T-cell (primary cell): ENCODE results near the gene PCBP3. TPM values are rescaled to one million over a fixed set of nuclear protein-coding genes. Genes with fewer than 3 reads are reported as not detected.

Source experiments
- ATAC-seq, 4 experiments: fragments of 200-7000 bp in 3 of 4; fragments of 150-1000 bp in 1 of 4; cut with Tn5 transposase; replicated peaks in 1 of 4; 1 replicate in 3 of 4; 2 replicates in 1 of 4; pipeline ENCODE4 v1.10.0; 2021; ENCODE audit warnings: moderate library complexity in 3 of 4, mild to moderate bottlenecking in 2 of 4, moderate number of reproducible peaks in 1 of 4
- CTCF ChIA-PET, 2 donors: fragments of 300-600 bp; sonication (Branson Sonifier 250); formaldehyde crosslinking; loops; one replicate each; lab custom pipeline; 2022; ENCODE audit warnings: antibody characterized with exemption in 2 of 2; lab: Charles Lee
- POLR2A ChIA-PET, 2 donors: fragments of 300-600 bp; sonication (Branson Sonifier 250); formaldehyde crosslinking; loops; one replicate each; lab custom pipeline; 2022; ENCODE audit warnings: antibody characterized with exemption in 2 of 2; lab: Charles Lee
- DNase-seq, 35 experiments: peaks; one replicate each; pipeline versions ENCODE4 v3.0.0 to v3.0.0-alpha.2; 2013 to 2023
- H3K27ac ChIP-seq: one replicate; pipeline ENCODE4 v1.5.1; 2013; ENCODE audit warnings: low read length
- H3K27me3 ChIP-seq, 2 experiments: replicated peaks in 1 of 2; 1 replicate in 1 of 2; 2 replicates in 1 of 2; pipeline versions ENCODE4 v1.6.1 to v1.7.0; 2013; ENCODE audit warnings: low read length in 1 of 2, mixed read lengths in 1 of 2; ENCODE audit not compliant: control insufficient read depth in 2 of 2, insufficient read depth in 2 of 2; ENCODE audit errors: extremely low read depth in 1 of 2
- H3K36me3 ChIP-seq, 2 donors: 1 replicate in 1 of 2; 2 replicates in 1 of 2; pipeline versions ENCODE4 v1.6.1 to v1.7.0; 2013; ENCODE audit warnings: low read length in 1 of 2; ENCODE audit not compliant: control insufficient read depth in 2 of 2, insufficient read depth in 1 of 2; ENCODE audit errors: extremely low read depth in 1 of 2
- H3K4me1 ChIP-seq, 2 experiments: 1 replicate in 1 of 2; 2 replicates in 1 of 2; pipeline versions ENCODE4 v1.6.1 to v1.7.0; 2013; ENCODE audit warnings: low read length in 2 of 2, mixed read lengths in 1 of 2; ENCODE audit not compliant: insufficient read depth in 2 of 2, control insufficient read depth in 1 of 2; ENCODE audit errors: extremely low read depth in 1 of 2
- H3K4me3 ChIP-seq, 2 donors: 1 replicate in 1 of 2; 2 replicates in 1 of 2; pipeline versions ENCODE4 v1.5.1 to v1.7.0; 2013; ENCODE audit warnings: mild to moderate bottlenecking in 2 of 2, low read length in 1 of 2, moderate library complexity in 1 of 2; ENCODE audit not compliant: control insufficient read depth in 1 of 2; ENCODE audit errors: extremely low read depth in 1 of 2
- H3K9me3 ChIP-seq: 2 replicates; pipeline ENCODE4 v1.7.0; 2013
- H3K27ac Mint-ChIP-seq, 2 donors: one replicate each; pipeline ENCODE4 v1.8.0; 2020 to 2021; ENCODE audit warnings: mild to moderate bottlenecking in 2 of 2, mixed read lengths in 2 of 2
- H3K27me3 Mint-ChIP-seq, 2 donors: one replicate each; pipeline ENCODE4 v1.8.0; 2021 to 2022; ENCODE audit warnings: mixed read lengths in 2 of 2
- H3K36me3 Mint-ChIP-seq: one replicate; pipeline ENCODE4 v1.8.0; 2021; ENCODE audit warnings: mixed read lengths
- H3K4me1 Mint-ChIP-seq, 3 donors: one replicate each; pipeline ENCODE4 v1.8.0; 2020 to 2022; ENCODE audit warnings: mixed read lengths in 3 of 3, mild to moderate bottlenecking in 1 of 3
- H3K4me3 Mint-ChIP-seq, 3 donors: one replicate each; pipeline ENCODE4 v1.8.0; 2020 to 2022; ENCODE audit warnings: mild to moderate bottlenecking in 3 of 3, mixed read lengths in 3 of 3, moderate library complexity in 3 of 3
- H3K9me3 Mint-ChIP-seq, 3 donors: one replicate each; pipeline ENCODE4 v1.8.0; 2020 to 2022; ENCODE audit warnings: mixed read lengths in 3 of 3
- WGBS: methylation state at CpG from one replicate; pipeline ENCODE4 v1.1.5; 2013; ENCODE audit warnings: missing lambda C conversion rate; ENCODE audit not compliant: insufficient coverage; 5-methylcytosine and 5-hydroxymethylcytosine counted together
- total RNA-seq, 35 experiments: library from RNA in 6 of 35; stranded (reverse) in 6 of 35; fragments of 120-200 nt in 1 of 35; gene quantifications; one replicate each; pipeline versions ENCODE4 v1.2.1 to v1.2.4 and lab custom pipeline; 2013 to 2026

Gene PCBP3
- total RNA-seq, 5 donors from 2014 or later (not counting 1 experiment from before 2014, with no cell fraction given), result 1.5 to 4.2 (median 2.8) TPM

DNA sequence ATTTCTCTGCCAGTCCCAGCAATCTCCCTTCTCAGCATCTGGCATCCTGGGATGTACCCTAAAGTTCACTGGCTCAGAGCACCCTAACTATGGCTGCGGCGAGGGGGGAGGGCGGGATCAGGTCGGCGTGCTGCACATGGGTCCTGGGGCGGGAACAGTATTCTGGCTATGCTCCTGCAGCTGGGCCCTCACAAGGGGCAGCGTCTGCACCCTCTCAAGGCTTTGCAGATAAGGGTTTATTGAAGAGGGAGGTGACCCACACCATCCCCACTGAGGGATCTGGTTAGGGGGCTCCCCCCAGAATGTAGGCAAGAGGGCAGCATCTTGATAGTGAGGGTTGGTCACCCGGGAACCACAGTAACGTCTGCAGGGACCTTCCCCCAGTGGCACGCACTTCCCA lies 44.9 kb upstream of the PCBP3 start:
- H3K9me3 ChIP-seq, result no peaks in the 10 kb centered on the region
- ChIA-PET POLR2A (no interaction called here), CTCF (no interaction called here)
- H3K27me3 Mint-ChIP-seq, result no peaks in the 10 kb centered on the region
- peaks cover 10 to 15% (median 13%) of the 10 kb centered on the region in 3 donors for H3K4me1 Mint-ChIP-seq
- H3K4me3 Mint-ChIP-seq, result no peak overlapping the region
- H3K9me3 Mint-ChIP-seq, result peaks cover 4 to 21% (median 8%) of the 10 kb centered on the region in 3 donors
- H3K27ac Mint-ChIP-seq, result no peak overlapping the region
- H3K27ac ChIP-seq, result no peak overlapping the region
- peaks cover 0 to 27% of the 10 kb centered on the region in 2 experiments for H3K27me3 ChIP-seq
- H3K4me1 ChIP-seq, result peaks cover 0 to 10% of the 10 kb centered on the region in 2 experiments
- H3K36me3 ChIP-seq, result no peaks in the 10 kb centered on the region
- H3K36me3 Mint-ChIP-seq, result peaks cover 6% of the 10 kb centered on the region
- ATAC-seq (no peak), DNase-seq (peak in 1 of 35 experiments; percentile 17)
- H3K4me3 ChIP-seq, result no peak overlapping the region
- WGBS, result 95% methylated on average over 9 of the region's 10 CpGs

DNA sequence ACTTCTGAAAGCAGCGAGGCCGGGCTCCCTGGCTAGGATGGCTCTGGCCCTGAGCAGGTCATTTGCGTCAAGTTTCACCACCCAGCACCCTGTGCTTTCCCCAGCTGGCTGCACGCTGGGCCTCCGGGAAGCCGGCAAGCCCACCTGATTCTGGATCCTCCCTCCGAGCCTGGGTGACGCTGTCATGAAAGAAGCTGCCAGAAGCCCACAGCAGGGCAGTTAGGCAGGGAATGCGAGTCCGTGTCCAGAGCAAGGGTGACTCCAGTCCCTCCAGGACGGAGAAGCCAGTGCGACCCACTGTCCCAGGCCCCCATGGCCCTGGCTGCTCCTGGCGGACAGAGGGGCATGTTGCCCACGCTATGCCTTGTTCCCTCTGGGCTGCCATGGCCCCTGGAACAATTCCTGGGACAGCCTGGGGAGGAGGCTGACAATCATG lies 44.4 kb upstream of the PCBP3 start:
- Histone ChIP-seq H3K27me3 (peaks cover 0 to 27% of the 10 kb centered on the region in 2 experiments), H3K27ac (no peak overlapping the region), H3K36me3 (no peaks in the 10 kb centered on the region), H3K9me3 (no peaks in the 10 kb centered on the region), H3K4me1 (peaks cover 0 to 10% of the 10 kb centered on the region in 2 experiments), H3K4me3 (no peak overlapping the region)
- Mint-ChIP-seq H3K4me3 (no peak overlapping the region), H3K4me1 (peaks cover 10 to 13% (median 10%) of the 10 kb centered on the region in 3 donors), H3K27ac (no peak overlapping the region), H3K27me3 (no peaks in the 10 kb centered on the region), H3K9me3 (peaks cover 9 to 26% (median 13%) of the 10 kb centered on the region in 3 donors), H3K36me3 (peaks cover 6% of the 10 kb centered on the region)
- ChIA-PET CTCF (no interaction called here), POLR2A (no interaction called here)
- ATAC-seq, result no peak
- DNase-seq, result peak in 1 of 35 experiments; percentile 17
- 88% methylated on average over 14 of the region's 14 CpGs for WGBS

DNA sequence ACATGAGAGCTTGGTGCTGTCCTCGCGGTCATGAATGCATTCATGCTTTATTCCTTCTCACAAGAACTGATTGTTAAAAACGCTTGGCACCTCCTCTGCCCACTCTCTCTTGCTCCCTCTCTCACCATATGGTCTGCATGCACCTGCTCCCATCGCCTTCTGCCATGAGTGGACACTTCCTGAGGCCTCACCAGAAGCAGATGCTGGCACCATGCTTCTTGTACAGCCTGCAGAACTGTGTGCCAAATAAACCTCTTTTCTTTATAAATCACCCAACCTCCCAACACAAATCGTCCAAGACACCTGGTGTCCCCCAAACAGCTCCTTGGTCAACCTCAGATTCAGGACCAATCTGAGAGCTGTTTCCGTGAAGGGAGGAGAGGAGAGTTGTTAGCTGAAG lies 43.3 kb upstream of the PCBP3 start:
- no peaks in the 10 kb centered on the region for H3K9me3 ChIP-seq
- H3K4me3 ChIP-seq, result no peak overlapping the region
- H3K27ac ChIP-seq, result no peak overlapping the region
- 72% methylated on average over 4 of the region's 6 CpGs for WGBS
- peaks cover 0 to 10% of the 10 kb centered on the region in 2 experiments for H3K4me1 ChIP-seq
- DNase-seq (no peak), ATAC-seq (no peak)
- H3K27ac Mint-ChIP-seq, result no peak overlapping the region
- H3K36me3 Mint-ChIP-seq, result peaks cover 6% of the 10 kb centered on the region
- H3K4me1 Mint-ChIP-seq, result peaks cover 10 to 13% (median 10%) of the 10 kb centered on the region in 3 donors
- no peaks in the 10 kb centered on the region for H3K27me3 Mint-ChIP-seq
- no peaks in the 10 kb centered on the region for H3K36me3 ChIP-seq
- CTCF ChIA-PET, result no interaction called here
- POLR2A ChIA-PET, result no interaction called here
- peaks cover 0 to 27% of the 10 kb centered on the region in 2 experiments for H3K27me3 ChIP-seq
- no peak overlapping the region for H3K4me3 Mint-ChIP-seq
- H3K9me3 Mint-ChIP-seq, result peaks cover 12 to 29% (median 14%) of the 10 kb centered on the region in 3 donors

DNA sequence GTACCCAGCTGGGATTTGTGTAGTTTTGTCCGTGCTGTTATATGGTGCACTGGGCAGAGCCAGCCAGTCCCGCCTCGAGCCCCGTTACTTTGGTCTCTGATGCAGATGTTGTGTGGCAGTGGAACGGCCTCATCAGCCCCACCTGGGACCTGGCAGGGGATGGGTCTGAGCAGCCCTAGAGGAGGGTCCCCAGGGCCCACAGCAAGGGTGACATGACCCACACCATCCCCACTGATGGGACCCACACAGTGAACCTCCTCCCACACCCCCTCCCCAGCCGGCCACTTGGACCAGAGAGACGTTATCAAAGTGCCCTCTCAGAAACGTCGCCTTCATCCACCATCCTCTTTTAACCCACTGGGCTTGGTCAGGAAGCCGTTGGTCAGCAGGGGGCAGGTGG lies 42.0 kb upstream of the PCBP3 start:
- 60% methylated on average over 2 of the region's 10 CpGs for WGBS
- no peak overlapping the region for H3K27ac Mint-ChIP-seq
- Histone ChIP-seq H3K4me1 (peaks cover 0 to 7% of the 10 kb centered on the region in 2 experiments), H3K27ac (no peak overlapping the region), H3K36me3 (no peaks in the 10 kb centered on the region), H3K27me3 (peaks cover 0 to 20% of the 10 kb centered on the region in 2 experiments), H3K9me3 (no peaks in the 10 kb centered on the region), H3K4me3 (no peak overlapping the region)
- H3K4me3 Mint-ChIP-seq, result no peak overlapping the region
- CTCF ChIA-PET, result no interaction called here
- no peaks in the 10 kb centered on the region for H3K27me3 Mint-ChIP-seq
- H3K9me3 Mint-ChIP-seq, result peaks cover 12 to 29% (median 14%) of the 10 kb centered on the region in 3 donors
- peak in 1 of 35 experiments; percentile 17 for DNase-seq
- no peak for ATAC-seq
- peaks cover 6% of the 10 kb centered on the region for H3K36me3 Mint-ChIP-seq
- peaks cover 5 to 6% (median 5%) of the 10 kb centered on the region in 3 donors for H3K4me1 Mint-ChIP-seq
- POLR2A ChIA-PET, result no interaction called here

DNA sequence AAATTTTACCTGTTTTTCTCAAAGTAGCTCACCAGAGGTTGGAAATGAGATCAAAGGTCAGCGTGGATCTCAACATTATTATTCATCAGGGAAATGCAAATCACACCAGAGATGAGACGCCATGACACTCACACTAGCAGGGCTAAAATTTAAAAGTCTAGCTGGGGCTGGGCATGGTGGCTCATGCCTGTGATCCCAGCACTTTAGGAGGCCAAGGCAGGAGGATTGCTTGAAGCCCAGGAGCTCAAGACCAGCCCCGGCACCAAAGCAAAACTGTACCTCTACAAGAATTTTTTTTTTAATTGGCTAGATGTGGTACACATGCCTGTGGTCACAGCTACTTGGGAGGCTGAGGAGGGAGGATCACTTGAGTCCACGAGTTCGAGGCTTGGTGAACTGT lies 41.4 kb upstream of the PCBP3 start:
- peaks cover 12 to 29% (median 14%) of the 10 kb centered on the region in 3 donors for H3K9me3 Mint-ChIP-seq

DNA sequence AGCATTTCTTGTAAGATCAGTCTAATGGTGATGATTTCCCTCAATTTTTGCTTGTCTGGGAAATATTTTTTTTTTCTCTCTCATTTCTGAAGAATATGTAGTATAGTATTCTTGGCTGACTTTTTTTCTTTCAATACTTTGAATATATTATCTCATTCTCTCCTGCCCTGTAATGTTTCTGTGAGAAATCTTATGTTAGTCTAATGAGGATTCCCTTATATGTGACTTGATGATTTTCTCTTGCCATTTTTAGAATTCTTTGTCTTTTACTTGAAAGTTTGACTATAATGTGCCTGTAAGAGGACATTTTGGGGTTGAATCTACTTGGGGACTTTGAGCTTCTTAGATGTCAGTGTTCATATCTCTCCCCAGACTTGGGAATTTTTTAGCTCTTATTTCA lies 40.0 kb upstream of the PCBP3 start:
- no peaks in the 10 kb centered on the region for H3K36me3 ChIP-seq
- peaks cover 6% of the 10 kb centered on the region for H3K36me3 Mint-ChIP-seq
- H3K4me3 Mint-ChIP-seq, result no peak overlapping the region
- H3K4me1 ChIP-seq, result peaks cover 0 to 16% of the 10 kb centered on the region in 2 experiments
- peaks cover 8 to 15% (median 13%) of the 10 kb centered on the region in 3 donors for H3K4me1 Mint-ChIP-seq
- H3K9me3 Mint-ChIP-seq, result peaks cover 12 to 29% (median 14%) of the 10 kb centered on the region in 3 donors
- no peak for DNase-seq
- no peak overlapping the region for H3K27ac Mint-ChIP-seq
- no peak overlapping the region for H3K27ac ChIP-seq
- ChIA-PET CTCF (no interaction called here), POLR2A (no interaction called here)
- H3K27me3 ChIP-seq, result peaks cover 0 to 10% of the 10 kb centered on the region in 2 experiments
- H3K9me3 ChIP-seq, result no peaks in the 10 kb centered on the region
- ATAC-seq, result no peak
- H3K4me3 ChIP-seq, result no peak overlapping the region
- peaks cover 0 to 2% of the 10 kb centered on the region in 2 donors for H3K27me3 Mint-ChIP-seq

More for the DNA sequence above, 41.4 kb upstream of the PCBP3 start:
- ATAC-seq (no peak), DNase-seq (no peak)
- H3K27me3 Mint-ChIP-seq, result no peaks in the 10 kb centered on the region
- H3K36me3 Mint-ChIP-seq, result peaks cover 6% of the 10 kb centered on the region
- peak overlapping the region in 1 of 2 donors; percentile 52 for H3K27ac Mint-ChIP-seq
- 100% methylated on average over 2 of the region's 5 CpGs for WGBS
- ChIA-PET CTCF (no interaction called here), POLR2A (no interaction called here)
- no peak overlapping the region for H3K4me3 Mint-ChIP-seq
- H3K4me1 Mint-ChIP-seq, result peaks cover 1 to 3% (median 2%) of the 10 kb centered on the region in 3 donors
- H3K36me3 ChIP-seq, result no peaks in the 10 kb centered on the region
- no peaks in the 10 kb centered on the region for H3K9me3 ChIP-seq
- H3K4me1 ChIP-seq, result peaks cover 0 to 7% of the 10 kb centered on the region in 2 experiments
- no peak overlapping the region for H3K27ac ChIP-seq
- peaks cover 0 to 17% of the 10 kb centered on the region in 2 experiments for H3K27me3 ChIP-seq
- H3K4me3 ChIP-seq, result no peak overlapping the region
